ENCODE results near the gene MFSD6. TPM values are rescaled to one million over a fixed set of nuclear protein-coding genes. Genes with fewer than 3 reads are reported as not detected.

MFSD6 gene
- polyA plus RNA-seq, 3 donors = 8.8 to 15.7 (median 12.9) TPM

DNA sequence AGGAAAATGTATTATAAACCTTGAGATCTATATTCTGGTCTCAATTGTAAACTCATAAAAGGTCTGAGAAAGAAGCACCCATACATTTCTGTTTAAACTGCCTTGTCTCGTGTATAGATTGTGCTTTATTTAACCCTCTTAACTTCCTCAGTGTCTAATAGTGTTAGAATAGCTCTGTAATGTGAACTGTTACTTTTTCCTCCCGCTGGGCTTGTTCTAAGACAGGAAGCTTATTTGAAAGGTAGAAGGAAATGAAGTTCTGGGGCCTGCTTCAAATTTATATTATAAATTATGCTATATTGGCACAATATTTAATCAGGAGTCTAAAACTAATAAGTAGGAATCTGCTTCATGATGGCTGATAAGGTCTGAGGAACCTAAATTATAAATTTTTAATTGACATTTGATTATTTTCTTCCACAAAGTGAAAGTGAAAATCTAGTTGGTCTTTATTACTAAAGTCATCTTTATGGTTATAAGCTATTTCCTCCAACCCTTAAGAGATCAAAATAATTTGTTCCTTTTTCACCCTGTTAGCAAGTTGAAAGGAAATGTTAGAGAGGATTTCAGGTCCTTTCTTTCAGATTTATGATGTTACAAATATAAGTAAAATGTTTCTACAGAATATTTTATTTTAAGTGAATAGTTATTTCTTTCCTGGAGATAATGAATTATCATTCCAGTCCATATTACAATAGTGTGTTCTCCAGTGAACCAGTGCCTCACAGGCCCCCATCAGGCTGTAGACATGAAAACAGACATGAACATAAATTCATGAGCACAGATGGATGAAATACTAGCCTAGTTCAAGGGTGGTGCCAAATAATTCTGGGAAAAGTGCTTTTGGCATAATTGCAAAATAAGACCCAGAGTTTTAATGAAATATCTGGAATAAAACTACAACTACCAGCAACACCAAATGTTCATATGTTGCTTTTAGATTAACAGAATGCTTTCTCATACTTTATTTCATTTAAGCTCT is 7.9 kb downstream of the MFSD6 start:
- H3K27ac Mint-ChIP-seq = peak overlapping the region in 3 of 7 donors; percentile 47 to 85 (median 47)
- no peaks in the 10 kb centered on the region for H3K9me3 Mint-ChIP-seq
- Histone ChIP-seq H3K79me2 (ENCODE audit: insufficient read depth, low read length) (peaks cover 77% of the 10 kb centered on the region), H4K20me1 (ENCODE audit: insufficient read depth, low read length) (peaks cover 12% of the 10 kb centered on the region), H3K9ac (ENCODE audit: insufficient read depth, low read length, poor library complexity, severe bottlenecking) (no peak overlapping the region), H3K4me1 (ENCODE audit: control insufficient read depth in 1 of 2, insufficient read depth in 2 of 2, low read length in 2 of 2) (peaks cover 28 to 46% of the 10 kb centered on the region in 2 donors), H3K9me3 (replicated peaks in 1 of 2; ENCODE audit: control insufficient read depth in 1 of 2, insufficient read depth in 1 of 2, low read length in 2 of 2) (no peaks in the 10 kb centered on the region), H3K27me3 (ENCODE audit: control insufficient read depth in 2 of 2, insufficient read depth in 2 of 2, low read length in 2 of 2) (no peaks in the 10 kb centered on the region), H3K27ac (ENCODE audit: low read depth in 1 of 2, low read length in 2 of 2) (peak overlapping the region in 1 of 2 donors; percentile 57), H3K4me3 (replicated peaks in 1 of 3; ENCODE audit: low read depth in 2 of 3, low read length in 3 of 3) (no peak overlapping the region), H3K4me2 (replicated peaks; ENCODE audit: extremely low read depth, low read length, poor library complexity, severe bottlenecking) (peak overlapping the region; percentile 27), H3K36me3 (replicated peaks in 1 of 2; ENCODE audit: control insufficient read depth in 1 of 2, insufficient read depth in 2 of 2, low read length in 2 of 2) (no peaks in the 10 kb centered on the region), H2AFZ (ENCODE audit: insufficient read depth, low read depth, low read length, poor library complexity, severe bottlenecking) (peak overlapping the region; percentile 1)
- H3K4me3 Mint-ChIP-seq = no peak overlapping the region
- no peak for DNase-seq
- peaks cover 0 to 1% (median 0%) of the 10 kb centered on the region in 3 donors for H3K27me3 Mint-ChIP-seq (ENCODE audit: low read depth in 3 of 3)
- intact Hi-C loops (cut with micrococcal nuclease) = no loop called here
- TF ChIP-seq, protein P1, sequence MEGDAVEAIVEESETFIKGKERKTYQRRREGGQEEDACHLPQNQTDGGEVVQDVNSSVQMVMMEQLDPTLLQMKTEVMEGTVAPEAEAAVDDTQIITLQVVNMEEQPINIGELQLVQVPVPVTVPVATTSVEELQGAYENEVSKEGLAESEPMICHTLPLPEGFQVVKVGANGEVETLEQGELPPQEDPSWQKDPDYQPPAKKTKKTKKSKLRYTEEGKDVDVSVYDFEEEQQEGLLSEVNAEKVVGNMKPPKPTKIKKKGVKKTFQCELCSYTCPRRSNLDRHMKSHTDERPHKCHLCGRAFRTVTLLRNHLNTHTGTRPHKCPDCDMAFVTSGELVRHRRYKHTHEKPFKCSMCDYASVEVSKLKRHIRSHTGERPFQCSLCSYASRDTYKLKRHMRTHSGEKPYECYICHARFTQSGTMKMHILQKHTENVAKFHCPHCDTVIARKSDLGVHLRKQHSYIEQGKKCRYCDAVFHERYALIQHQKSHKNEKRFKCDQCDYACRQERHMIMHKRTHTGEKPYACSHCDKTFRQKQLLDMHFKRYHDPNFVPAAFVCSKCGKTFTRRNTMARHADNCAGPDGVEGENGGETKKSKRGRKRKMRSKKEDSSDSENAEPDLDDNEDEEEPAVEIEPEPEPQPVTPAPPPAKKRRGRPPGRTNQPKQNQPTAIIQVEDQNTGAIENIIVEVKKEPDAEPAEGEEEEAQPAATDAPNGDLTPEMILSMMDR (IDR thresholded peaks at IDR 0.05) = no peak
- peaks cover 6 to 7% of the 10 kb centered on the region in 2 donors for H3K36me3 Mint-ChIP-seq
- peaks cover 48% of the 10 kb centered on the region for H3K4me1 Mint-ChIP-seq
- WGBS (ENCODE audit: insufficient coverage) = no CpG with 5 or more reads among the region's 2 CpGs

DNA sequence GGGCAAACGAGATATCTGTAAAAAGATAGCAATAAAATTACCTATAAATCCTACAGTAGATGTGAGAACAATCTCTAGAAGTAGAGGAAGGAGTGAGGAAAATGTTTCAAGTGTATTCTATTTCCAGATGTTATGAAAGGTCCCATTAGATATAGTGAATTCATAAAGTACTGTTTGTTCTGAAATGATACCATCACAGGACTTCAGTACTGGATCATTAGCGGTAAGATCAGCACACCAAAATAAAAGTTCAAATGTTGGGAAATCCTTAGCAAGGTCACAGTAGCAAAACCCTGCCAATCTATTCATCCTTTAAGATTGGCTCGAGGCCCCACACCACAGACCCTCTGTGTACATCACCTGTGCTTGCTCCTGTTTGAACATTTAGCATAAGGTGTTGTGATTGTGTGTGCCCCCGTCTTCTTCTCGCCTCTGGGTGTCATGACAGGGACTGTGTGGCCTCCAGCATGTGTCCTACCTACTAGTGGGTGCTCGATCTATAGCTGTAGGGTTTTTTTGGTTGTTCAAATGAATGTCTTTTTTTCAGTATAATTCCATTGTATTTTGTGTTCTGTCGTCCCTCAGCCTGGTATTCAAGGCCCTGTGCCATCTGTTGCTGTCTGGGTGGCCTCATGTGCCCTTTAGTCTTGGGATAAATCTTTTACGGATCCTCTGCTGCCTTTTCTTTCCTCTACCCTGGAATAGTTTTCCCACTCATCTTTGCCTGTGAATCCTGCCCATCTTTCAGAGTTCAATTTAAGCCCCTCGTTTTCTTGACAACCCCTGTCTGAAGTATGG is 9.1 kb downstream of the MFSD6 start:
- Histone ChIP-seq H3K4me2 (replicated peaks; ENCODE audit: extremely low read depth, low read length, poor library complexity, severe bottlenecking) (no peak overlapping the region), H3K79me2 (ENCODE audit: insufficient read depth, low read length) (peaks cover 76% of the 10 kb centered on the region), H3K4me1 (ENCODE audit: control insufficient read depth in 1 of 2, insufficient read depth in 2 of 2, low read length in 2 of 2) (peaks cover 25 to 38% of the 10 kb centered on the region in 2 donors), H3K9me3 (replicated peaks in 1 of 2; ENCODE audit: control insufficient read depth in 1 of 2, insufficient read depth in 1 of 2, low read length in 2 of 2) (no peaks in the 10 kb centered on the region), H3K4me3 (replicated peaks in 1 of 3; ENCODE audit: low read depth in 2 of 3, low read length in 3 of 3) (no peak overlapping the region), H3K9ac (ENCODE audit: insufficient read depth, low read length, poor library complexity, severe bottlenecking) (no peak overlapping the region), H4K20me1 (ENCODE audit: insufficient read depth, low read length) (peaks cover 12% of the 10 kb centered on the region), H3K36me3 (replicated peaks in 1 of 2; ENCODE audit: control insufficient read depth in 1 of 2, insufficient read depth in 2 of 2, low read length in 2 of 2) (no peaks in the 10 kb centered on the region), H2AFZ (ENCODE audit: insufficient read depth, low read depth, low read length, poor library complexity, severe bottlenecking) (no peak overlapping the region), H3K27me3 (ENCODE audit: control insufficient read depth in 2 of 2, insufficient read depth in 2 of 2, low read length in 2 of 2) (no peaks in the 10 kb centered on the region), H3K27ac (ENCODE audit: low read depth in 1 of 2, low read length in 2 of 2) (no peak overlapping the region)
- no peaks in the 10 kb centered on the region for H3K9me3 Mint-ChIP-seq
- H3K27me3 Mint-ChIP-seq (ENCODE audit: low read depth in 3 of 3) = no peaks in the 10 kb centered on the region
- H3K4me1 Mint-ChIP-seq = peaks cover 44% of the 10 kb centered on the region
- 100% methylated on average over 1 of the region's 9 CpGs for WGBS (ENCODE audit: insufficient coverage)
- intact Hi-C loops (cut with micrococcal nuclease) = no loop called here
- no peak overlapping the region for H3K4me3 Mint-ChIP-seq
- peaks cover 6 to 7% of the 10 kb centered on the region in 2 donors for H3K36me3 Mint-ChIP-seq
- no peak for DNase-seq
- TF ChIP-seq, protein P1 (IDR thresholded peaks at IDR 0.05) = no peak
- no peak overlapping the region for H3K27ac Mint-ChIP-seq
